ENCODE data around the gene LMCD1.
"Not testable (repeated sequence)": the region's sequence is repeated elsewhere in the genome, so short reads cannot be mapped to it uniquely, and the experiment has no call there.

Gene LMCD1

DNA sequence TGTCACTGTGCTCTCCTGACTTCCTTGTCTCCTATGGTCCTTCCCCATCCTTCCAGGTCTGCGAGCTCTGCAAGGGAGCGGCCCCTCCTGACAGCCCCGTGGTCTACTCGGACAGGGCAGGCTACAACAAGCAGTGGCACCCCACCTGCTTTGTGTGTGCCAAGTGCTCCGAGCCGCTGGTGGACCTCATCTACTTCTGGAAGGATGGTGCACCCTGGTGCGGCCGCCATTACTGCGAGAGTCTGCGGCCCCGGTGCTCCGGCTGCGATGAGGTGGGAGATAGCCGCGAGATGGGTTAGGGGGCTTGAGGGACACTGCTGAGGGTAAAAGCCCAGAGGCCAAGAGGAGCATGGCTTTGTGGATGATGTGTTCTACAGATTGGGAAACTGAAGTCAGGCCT, 63.8 kb downstream of the LMCD1 start:
- DNase-seq: no peak

DNA sequence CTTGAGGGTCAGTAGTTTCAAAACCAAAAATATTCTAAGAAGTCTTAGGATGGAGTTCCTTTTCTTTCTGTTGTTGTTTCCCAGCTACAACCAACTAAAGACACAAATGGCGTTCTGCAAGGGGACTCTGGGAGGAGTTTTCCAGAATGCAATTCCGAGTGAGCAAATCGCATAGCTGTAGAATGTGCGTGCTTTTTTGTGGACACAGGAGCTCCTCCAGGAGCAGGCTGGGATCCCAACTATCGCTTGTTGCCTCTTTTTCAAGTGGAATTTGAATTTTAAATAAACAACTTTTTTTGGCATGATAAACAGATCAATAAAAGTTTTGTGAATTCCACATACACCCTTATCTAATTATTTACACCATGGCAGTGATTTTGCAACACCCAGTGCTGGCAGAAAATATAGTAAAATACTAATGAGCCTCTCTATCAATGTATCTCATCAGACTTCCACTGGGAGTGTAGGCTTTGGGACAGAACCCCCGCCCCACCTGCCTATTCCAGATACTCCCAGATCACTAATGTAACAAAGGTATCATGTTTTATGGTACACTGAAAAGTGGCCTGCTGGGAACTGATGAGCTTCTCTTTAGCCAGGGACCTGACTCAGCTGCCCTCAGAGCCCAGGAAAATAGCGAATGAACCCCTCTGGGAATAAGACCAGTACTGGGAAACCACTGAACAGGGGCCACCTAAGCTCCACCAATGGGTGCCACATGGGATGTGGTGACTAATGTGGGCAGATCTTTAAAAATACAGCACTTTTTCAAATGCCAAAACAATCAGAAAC, 66.4 kb downstream of the LMCD1 start:
- no peak for DNase-seq

DNA sequence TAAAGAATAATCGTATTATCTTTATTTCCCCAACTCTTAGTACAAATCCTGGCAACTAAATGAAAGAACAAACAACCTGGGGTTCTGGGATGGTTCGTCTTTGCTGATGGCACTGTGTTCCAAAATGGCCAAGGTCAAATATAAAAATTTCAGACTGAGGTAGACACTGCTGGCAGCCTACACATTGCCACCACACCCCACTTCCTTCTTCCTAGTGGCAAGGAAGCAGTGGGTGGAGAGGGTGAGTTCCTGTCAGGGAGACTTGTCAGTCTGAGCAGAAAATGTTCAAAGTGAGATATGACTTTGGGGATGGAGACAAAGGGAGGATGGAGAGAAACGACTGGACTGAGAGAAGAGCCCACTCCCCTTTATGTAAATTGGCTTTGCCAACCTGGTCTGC, 69.6 kb downstream of the LMCD1 start:
- peak; percentile 16 for DNase-seq

DNA sequence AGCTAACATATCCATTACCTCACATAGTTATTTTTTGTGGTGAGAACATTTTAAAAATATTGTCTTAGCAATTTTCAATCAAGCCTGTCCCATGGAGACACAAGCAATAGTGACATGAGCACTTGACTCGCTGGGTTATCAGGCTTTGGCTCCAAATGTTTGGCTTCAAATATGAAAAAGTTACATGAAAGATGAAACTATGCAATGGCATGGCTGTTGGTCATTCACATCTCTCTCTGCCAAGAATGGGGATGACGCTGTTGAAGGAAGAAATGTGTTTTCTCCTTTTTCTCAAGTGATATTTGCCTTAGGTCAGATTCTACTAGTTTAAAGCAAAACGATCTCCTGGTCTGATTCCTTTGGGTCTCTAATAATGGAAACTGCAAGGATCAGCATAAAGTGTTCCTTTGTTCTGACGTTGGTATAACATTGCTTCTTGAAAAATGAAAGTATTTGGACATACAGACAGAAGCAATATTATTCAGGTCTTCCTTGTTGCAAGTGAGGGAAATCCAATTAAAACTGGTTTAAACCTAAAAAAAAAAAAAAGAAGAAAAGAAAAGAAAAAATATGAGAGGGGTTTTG, 71.8 kb downstream of the LMCD1 start:
- no peak for DNase-seq

DNA sequence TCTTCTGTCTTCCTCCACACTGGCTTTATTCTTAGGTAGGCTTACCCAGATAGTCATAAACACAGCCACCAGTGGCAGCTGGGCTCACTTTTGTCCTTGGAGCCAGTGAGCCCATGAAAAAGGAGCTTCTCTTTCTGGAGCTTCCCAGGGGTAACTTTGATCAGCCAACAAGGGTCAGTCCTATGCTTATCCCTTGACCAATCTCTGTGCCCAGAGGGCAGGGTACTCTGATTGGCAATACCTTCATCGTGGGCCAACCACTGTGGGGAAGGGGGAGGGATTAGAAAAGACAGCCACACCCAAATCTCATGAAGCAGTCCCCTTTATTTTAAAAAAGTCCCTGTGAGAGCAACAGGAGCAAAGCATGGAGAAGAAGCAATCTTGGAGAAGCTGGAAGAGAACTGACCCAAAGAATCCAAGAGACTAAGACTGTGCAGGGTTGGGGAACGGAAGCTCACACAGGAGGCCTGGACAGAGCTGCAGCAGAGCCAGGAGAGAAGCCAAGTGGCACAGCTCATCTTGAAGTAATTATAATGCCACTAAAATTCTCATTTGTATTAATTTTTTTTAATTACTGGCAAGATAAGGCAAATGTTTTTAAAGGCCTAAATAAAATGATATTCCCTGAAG, 72.5 kb downstream of the LMCD1 start:
- no peak for DNase-seq

DNA sequence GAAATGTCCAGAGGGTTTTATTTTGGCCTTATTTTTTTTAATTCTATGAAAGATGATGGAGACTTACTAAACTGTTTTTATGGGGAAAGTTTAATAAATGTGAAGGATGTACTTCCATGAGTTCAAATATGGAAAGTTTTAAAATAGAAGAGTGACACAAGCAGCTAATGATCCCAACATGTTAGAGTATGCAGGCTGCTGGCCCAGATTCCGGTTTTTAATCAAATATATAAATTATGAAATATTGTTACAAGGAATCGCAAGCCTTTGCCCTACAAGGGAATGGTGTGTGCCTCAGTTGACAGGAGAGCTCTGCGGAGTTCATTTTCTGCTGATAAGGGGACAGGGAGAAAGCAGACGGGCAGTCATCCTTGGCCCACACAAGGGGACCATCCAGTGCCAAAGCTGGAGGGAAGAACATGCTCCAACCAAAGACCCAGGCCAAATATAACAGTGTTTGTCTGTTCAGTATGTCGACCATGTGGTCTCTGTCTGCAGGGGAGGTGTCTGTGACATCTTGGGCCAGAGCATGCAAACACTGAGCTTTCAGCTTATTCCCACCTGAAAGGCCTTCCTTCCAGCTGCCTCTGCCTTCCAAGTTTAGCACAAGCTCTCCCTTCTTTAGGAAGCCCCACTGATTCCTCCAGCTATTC, 73.2 kb downstream of the LMCD1 start:
- no peak for DNase-seq

DNA sequence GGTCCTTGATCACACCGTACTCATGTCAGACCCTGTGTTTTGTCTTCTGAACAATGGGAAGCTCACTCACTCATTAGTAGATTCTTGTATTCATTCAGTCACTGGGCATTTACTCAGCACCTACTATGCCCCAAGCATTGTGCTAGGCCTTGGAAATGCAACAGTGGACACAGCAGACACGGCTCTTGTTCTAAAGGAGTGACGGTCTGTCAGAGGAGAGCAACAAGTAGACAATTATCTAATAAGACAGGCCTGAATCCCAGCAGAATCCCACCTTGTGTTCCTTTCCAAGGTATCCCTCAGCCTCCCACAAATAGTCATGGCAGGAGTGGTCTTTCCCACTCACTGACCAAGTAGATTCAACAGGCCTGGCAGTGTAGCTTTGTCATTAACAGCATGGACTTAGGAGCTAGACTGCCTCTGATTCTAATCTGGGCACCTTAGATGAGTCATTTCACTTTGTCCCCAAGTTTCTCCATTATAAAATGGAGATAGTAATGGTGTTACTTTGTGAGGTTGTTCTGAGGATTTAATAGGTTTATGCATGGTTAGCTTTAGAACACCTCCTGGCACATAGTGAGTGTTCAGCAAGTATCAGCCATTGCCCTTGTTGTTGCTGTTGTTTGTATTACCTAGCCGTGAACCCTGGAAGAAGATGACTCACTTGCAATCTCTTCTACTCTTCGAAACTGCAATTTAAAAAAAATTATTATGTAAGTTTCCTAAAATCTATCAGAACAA, 73.9 kb downstream of the LMCD1 start:
- DNase-seq: no peak

DNA sequence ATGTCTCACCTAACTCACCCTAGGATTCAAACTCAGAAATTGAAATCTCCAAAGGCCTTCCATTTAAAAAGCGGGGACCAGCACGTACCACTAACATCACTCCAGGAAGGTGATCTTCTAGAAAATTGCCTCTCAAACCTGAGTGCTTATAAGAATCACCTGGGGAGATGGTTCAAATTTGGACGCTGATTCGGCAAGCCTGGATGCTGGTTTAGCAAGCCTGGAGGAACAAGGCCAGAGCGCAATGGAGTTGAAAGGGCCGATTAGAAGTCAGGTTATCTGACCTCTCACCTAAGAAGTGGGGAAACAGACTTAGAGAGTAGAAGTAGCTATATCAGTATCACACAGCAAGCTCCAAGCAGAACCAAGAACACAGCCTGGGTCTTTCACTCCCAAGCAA, 74.8 kb downstream of the LMCD1 start:
- DNase-seq: no peak

DNA sequence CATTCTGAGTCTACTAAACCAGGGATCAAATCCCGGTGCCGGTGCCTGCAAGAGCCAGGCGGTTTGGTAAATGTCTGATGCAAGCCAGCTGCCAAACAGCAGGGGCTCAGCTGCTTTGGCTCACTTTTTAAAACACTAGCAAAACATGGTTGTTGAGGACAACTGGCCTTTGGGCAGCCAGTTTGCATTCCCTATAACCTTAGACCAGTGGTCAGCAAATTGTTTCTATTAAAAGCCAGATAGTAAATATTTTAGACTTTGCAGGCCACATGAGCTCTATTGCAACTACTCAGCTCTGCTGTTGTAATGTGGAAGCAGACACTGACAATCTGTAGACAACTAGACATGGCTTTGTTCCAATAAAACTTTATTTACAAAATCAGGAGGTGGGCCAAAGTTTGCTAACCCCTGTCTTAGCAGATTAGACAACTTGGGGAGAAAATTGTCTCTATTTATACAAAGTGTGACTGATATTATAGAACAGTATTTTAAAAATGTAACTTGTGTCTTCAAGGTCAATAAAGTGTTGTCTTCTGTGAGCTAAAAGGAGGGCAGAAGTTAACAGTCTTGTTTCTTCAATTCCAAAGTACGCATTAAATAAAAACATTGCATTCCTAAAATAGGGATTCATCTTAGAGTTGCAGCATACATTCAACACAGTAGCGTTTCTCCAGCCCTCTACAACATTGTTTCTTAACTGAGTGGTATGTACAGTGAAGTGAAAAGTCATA, 75.4 kb downstream of the LMCD1 start:
- no peak for DNase-seq

DNA sequence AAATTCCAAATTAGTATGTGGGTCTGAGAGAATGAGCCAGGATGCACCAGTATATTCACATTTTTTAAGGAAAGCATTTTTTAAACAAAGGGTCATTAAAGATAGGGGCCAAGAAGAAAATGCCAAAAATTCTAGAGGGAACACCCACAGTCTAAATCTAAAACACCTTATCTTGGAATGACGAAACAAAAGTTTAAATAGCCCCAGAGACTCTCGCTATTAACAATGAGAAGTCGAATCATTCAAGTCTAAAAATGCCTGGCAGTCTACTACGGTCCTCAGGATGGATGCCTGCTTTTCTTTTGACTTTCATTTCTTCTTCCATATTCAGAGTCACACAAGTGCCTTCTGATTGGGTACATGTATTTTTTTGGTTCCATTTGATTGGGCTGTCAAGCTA, 76.7 kb downstream of the LMCD1 start:
- no peak for DNase-seq

DNA sequence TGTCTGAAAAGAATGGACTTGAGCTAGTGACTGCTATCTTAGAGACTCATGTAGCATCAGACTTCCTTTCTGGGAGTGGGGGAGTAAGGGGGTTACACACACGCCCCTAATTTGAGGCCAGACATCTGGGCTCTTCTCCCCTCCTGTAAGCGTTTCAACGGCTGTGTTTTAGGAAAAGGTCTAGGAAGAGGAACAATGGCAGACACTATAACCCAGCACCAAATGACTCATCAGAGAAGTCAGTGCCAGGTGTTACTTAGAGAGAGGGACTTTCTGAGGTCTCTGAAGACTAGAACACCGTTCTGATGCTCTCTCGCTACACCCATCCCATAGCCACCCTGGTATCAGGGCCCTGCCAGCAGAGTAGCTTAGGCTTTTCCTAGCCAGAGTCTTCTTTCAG, 77.5 kb downstream of the LMCD1 start:
- no peak for DNase-seq

DNA sequence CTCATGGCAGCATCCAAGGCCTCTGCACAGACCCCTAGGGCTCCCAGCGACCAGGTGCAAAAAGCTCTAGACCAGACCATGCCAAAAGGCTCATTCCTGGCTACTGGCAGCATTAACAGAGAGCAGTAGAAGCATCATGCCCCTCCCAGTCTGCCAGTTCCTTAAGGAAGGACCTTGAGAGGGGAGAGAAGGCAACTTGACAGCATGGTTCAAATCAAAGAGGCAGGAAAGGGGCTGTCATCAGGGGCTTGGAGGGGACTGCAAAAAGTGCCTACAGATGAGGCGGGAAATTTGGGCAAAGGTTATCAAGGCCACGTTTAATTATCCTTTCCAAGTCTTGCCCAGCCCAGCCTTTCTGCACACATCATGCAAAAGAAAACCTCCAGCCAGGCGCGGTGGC, 78.3 kb downstream of the LMCD1 start:
- no peak for DNase-seq

DNA sequence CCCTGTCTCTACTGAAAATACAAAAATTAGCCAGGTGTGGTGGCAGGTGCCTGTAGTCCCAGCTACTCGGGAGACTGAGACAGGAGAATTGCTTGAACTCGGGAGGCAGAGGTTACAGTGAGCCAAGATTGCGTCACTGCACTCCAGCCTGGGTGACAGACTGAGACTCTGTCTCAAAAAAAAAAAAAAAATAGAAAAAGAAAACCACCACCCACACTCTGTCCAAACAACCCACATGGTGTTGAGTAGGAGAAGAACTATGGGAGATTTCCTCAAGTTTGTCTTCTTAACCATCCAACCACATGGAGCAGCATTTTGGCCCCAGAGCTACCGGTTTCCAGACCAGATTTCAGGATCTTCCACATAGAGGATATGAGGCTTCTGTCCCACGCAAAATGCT, 78.8 kb downstream of the LMCD1 start:
- DNase-seq: not testable (repeated sequence)

DNA sequence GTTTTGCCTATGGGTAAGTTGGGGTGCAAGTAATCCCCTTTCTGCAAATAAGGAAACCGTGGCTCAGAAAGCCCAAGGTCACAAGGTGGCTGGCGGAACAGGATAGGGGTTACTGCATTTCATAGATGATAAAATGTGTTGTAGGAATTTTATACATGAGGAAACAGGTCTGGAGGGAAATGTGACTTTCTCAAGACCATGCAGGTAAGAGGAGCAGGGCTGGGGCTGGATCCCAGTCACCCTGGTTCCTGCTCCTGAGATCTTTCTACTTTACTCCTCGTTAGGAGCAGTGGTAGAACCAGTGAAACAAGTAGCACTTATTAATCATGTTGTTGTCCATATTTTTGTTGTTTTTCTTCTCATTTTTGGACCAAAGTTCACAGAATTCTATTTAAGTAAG, 79.8 kb downstream of the LMCD1 start:
- DNase-seq: no peak

DNA sequence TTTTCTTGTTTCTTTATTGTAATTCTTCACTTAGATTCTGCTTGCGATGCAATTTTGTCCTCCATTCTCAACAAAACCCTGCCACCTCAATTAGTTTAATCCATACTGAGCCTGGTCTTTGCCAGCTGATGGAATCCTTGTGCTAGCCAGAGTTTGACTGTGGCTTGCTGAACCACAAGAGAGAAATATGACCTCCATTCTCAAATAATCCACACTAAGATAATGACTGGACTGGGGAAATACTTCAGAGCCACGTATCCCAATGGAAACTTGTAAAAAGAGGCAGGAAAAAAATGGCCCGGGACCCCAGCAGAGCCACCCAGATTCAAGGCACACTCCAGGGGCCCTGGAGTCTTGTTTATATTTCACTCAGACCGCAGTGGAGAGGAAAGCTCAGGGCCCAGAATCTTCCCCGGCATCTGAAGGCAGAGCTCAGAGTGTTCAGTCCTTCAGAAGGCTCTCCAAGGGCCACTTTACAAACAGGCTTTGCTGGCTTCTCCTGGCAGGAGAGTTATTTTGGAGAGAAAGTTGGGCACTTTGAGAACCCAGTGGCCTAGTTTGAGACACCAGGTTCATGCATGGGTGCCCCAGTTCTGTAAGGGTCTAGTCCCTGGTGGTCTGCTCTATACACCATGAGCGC, 80.3 kb downstream of the LMCD1 start:
- DNase-seq: no peak

DNA sequence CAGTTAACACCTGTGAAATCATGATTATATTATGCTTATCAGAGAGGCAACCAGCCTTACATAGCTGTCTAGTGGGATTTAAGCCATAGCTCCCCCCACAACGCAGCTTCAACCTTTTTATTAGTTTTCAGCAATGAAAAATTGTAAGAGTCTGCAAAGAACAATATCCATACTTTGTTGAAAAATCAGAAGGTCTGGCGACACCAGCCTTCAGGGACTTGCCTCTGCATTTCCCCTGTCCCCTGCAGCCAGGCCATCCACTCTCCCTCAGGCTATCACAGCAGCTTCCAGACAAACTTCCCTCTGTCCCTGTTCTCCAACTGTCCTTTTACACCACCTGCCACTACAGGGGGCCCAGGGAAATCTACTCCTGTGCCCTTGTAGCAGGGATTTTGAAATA, 83.0 kb downstream of the LMCD1 start:
- no peak for DNase-seq

DNA sequence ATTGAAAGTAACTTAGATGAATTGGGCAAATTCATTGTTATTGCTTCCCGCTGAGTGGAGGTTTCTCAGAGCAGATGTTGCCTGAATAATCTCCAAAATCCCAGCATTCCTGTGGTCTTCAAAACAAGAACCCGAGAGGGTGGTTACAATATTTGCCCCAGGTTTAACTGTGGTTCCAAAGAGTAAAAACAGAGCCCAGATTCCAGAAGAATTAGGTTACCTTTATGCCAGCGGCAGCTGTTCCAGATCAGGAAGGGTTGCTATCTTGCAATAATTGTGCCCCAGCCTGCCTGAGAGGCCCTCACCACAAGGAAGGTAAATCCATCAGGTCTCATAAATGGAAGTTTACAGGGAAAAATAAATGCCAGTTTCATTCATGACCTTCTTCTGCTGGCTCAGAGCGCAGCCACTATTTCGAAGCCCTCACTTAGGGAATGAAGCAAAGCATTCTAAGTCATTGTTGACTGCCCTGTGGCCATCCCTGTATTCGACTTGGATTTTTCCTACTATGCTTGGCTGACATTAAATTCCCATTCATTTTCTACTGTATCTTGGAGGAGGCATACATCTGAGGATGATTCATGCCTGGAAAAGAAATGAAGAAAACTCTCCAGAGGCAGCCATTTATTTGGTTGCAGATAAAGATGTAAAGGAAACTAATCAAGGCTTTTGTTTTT, 88.4 kb downstream of the LMCD1 start:
- DNase-seq: no peak

DNA sequence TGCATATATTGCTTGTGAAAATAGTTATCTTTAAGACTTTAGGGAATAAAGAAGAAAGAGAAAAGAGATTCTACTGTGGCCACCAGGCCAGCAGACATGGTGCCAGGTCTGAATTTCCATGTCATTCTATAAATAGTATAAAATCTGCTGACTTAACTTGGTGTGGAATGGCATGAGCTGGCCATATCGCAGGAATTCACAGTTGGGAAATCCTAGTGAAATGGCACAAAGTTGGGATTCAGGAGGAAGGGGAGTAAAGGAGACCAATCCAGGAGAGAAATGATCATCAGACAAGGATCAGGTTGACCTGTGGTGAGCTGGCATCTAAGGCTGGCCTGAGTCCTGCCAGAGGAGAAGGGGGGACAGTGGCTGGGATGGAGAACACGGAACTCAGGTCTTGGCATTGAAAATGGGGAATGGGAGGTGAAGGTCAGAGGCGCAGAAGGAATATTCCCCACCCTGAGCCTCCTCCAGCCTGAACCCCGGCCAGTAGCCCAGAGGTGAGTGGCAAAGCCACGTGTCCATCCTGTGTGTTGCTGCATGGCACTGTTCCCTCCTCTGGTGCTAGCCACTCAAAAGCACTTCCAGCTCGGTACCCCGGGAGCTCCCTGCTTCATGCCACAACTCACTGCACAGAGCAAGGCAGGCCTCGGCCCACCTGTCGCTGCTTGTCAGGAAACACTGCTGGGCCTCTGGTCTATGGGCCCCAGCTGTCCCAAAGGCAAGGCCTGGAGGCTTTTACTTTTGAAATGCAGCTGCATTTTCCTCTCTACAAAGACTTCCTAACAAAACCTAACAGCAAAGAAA, 91.6 kb downstream of the LMCD1 start:
- no peak for DNase-seq

DNA sequence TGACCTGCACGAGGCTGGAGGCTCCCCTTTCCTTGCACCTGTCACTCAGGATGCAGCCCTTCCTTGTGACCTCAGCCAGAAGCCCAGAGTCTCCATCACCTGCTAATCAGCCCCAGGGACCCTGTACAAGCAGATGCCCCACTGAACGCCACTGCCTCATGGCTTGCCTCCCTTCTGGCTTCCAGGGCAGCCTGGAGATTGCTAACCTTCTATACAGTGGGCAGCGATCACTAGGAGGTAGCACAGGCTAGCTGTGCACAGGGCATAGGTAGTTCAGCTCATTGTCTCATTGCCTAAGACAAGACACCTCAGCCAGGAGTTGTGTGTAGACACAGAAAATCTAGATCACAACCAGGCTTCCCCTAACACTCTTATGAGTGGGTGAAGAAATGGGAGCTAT, 93.6 kb downstream of the LMCD1 start:
- DNase-seq: no peak

DNA sequence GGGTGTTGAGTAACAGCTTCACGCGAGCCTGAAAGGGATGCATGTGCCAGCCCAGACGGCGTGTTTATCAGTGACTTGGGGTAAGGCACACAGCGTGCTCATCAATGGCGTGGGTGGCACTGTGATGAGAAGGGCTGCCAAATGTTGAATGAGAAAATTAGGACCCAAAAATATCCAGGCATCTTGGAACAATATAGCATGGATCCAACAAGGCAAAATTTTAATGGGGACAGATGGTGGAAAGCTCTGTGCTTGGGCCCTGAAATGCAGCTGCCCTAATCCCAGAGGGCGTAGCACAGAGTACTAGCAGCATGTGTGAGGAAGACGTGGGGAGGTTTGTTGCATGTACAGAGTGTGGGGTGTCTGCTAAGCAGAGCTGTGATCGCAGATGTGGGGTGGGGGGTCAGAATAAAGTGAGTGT, 94.1 kb downstream of the LMCD1 start:
- no peak for DNase-seq

Data from suppressor macrophage treated with lipopolysaccharide for 4 hours (primary cell).